Brain microvascular endothelial cell (primary cell): ENCODE measurements around the gene IFRD2.

Experiments
- DNase-seq: peaks from one replicate; pipeline ENCODE4 v3.0.0-alpha.2; 2020
- H3K27ac ChIP-seq: fragments of 250-450 bp; sonication (Bioruptor Pico); 2 replicates; pipeline ENCODE4 v1.5.1; 2020; ENCODE audit warnings: mild to moderate bottlenecking, moderate library complexity
- H3K27me3 ChIP-seq: fragments of 250-450 bp; sonication (Bioruptor Pico); replicated peaks from 2 replicates; pipeline ENCODE4 v1.5.1; 2020; ENCODE audit warnings: mild to moderate bottlenecking
- H3K36me3 ChIP-seq: fragments of 250-450 bp; sonication (Bioruptor Pico); replicated peaks from 2 replicates; pipeline ENCODE4 v1.5.1; 2020; ENCODE audit warnings: mild to moderate bottlenecking
- H3K4me3 ChIP-seq: 2 replicates; pipeline ENCODE4 v1.5.1; 2011; ENCODE audit warnings: low read depth, mild to moderate bottlenecking, control low read depth, low read length, moderate library complexity
- in situ Hi-C: cut with HindIII; loops from 2 replicates; pipeline ENCODE4 v1.10.0; 2017; ENCODE audit warnings: low sequenced_read_pairs, low pct_ligation_motif_present
- TF ChIP-seq, protein P1 (sequence below): IDR thresholded peaks from 2 replicates; pipeline ENCODE4 v1.5.1; 2011; ENCODE audit warnings: low read depth, mild to moderate bottlenecking, moderate library complexity, low read length, control low read depth, inconsistent platforms; ENCODE audit errors: missing control alignments

IFRD2 gene

DNA sequence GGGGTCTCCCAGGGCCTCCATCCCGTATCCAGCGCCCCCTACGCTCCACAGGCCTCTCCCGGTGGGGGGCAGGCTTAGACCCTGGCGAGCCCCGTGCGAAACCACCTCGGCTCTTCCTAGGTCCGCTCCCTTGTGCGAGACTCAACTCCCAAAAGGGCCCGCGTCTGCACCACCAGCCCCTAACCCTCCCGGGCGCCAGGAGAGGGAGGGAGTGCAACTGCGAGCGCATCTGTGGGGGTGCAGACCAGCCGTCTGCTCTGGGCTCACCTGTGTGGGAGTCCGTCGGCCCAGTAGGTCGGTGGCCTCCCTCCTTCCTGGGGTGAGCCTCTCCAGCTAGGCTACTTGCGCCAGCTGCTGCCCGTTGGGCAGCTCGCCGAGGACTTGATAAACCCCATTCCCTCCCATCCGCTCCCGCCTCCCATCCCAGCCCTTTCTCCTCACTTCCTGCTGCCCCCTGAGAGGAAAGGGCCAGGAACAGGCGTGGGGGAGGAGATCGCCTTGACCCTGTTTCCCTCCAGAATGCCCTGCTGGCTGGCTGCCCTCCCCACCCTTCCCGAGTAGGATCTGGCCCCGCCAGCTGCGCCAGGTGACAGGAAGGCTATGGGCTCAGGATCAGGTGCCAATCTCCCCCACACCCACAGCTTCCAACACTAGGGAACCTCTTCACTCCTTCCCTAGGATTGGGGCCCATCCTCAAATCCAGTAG lies 30.3 kb upstream of the IFRD2 start, which contains the start of gene HYAL2:
TSS of gene HYAL2 (minus strand) at position 360 of the 706 bp plus-strand sequence. CDS start 2,256 bp downstream, outside the sequence.
- Histone ChIP-seq H3K27me3 (no peaks in the 10 kb centered on the region), H3K36me3 (peaks cover 12% of the 10 kb centered on the region), H3K4me3 (peak within 1 kb of the TSS; percentile 78), H3K27ac (peak within 1 kb of the TSS; percentile 100)
- in situ Hi-C loops, result no loop called here
- TF ChIP-seq, protein P1, sequence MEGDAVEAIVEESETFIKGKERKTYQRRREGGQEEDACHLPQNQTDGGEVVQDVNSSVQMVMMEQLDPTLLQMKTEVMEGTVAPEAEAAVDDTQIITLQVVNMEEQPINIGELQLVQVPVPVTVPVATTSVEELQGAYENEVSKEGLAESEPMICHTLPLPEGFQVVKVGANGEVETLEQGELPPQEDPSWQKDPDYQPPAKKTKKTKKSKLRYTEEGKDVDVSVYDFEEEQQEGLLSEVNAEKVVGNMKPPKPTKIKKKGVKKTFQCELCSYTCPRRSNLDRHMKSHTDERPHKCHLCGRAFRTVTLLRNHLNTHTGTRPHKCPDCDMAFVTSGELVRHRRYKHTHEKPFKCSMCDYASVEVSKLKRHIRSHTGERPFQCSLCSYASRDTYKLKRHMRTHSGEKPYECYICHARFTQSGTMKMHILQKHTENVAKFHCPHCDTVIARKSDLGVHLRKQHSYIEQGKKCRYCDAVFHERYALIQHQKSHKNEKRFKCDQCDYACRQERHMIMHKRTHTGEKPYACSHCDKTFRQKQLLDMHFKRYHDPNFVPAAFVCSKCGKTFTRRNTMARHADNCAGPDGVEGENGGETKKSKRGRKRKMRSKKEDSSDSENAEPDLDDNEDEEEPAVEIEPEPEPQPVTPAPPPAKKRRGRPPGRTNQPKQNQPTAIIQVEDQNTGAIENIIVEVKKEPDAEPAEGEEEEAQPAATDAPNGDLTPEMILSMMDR, result peak; percentile 1
- DNase-seq, result no peak

DNA sequence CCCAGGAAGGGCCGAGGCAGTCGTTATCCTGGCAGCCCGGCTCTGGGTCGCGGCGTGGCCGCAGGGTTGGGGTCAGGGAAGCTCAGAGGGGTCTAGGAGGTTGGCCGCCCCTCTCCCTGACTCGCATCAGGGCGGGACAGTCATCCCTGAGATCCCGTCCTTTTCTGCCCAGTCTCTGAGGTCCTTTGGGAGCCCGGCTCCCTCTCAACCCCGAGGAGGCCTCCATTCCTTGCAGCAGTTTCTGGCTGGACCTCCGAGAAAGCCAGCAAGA lies 29.8 kb upstream of the IFRD2 start:
- peak overlapping the region; percentile 100 for H3K27ac ChIP-seq
- no peaks in the 10 kb centered on the region for H3K27me3 ChIP-seq
- TF ChIP-seq, protein P1, result no peak
- in situ Hi-C loops, result no loop called here
- H3K36me3 ChIP-seq, result peaks cover 12% of the 10 kb centered on the region
- no peak for DNase-seq
- H3K4me3 ChIP-seq, result peak overlapping the region; percentile 78

DNA sequence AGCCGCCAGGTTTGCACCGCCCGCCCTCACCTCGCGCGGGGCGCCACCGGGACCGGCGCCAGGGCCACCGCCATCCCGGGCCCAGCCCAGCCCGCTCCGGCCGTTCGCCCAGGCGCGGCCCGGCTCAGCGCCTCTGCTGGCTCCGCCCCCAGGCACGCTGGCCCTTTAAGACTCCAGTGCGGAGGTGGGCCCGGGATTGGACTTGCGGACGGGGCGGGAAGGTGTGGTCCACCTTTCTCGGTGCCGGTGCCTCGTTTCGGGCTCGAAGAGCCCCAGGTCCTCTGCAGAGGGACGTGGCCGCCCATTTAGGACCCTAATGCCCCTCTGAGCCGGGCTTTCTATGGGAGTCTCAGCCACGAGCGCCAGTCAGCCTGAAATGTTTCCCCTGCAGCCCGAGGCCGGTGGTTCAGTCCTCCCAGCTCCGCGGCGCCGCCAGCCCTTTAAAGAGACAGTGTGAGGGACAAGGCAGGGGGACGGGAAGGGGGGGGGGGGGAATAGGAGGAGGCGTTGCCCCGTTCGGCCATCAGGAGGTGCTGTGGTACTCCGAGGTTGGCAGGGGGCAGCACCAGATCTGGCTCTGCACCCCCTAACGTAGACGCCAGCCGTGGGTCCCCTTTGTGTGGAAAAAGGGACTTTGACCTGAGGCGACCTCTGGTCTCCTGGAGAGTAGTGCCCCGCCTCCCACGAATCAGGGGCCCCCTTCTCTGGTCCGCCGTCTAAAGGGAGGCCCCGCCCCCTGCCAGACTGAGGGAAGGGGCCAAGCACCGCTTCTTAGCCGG lies 29.3 kb upstream of the IFRD2 start:
- peak; percentile 81 for DNase-seq
- TF ChIP-seq, protein P1, result peak; percentile 66
- Histone ChIP-seq H3K36me3 (peaks cover 12% of the 10 kb centered on the region), H3K27me3 (no peaks in the 10 kb centered on the region), H3K4me3 (peak overlapping the region; percentile 78), H3K27ac (peak overlapping the region; percentile 100)
- in situ Hi-C loops, result no loop called here

DNA sequence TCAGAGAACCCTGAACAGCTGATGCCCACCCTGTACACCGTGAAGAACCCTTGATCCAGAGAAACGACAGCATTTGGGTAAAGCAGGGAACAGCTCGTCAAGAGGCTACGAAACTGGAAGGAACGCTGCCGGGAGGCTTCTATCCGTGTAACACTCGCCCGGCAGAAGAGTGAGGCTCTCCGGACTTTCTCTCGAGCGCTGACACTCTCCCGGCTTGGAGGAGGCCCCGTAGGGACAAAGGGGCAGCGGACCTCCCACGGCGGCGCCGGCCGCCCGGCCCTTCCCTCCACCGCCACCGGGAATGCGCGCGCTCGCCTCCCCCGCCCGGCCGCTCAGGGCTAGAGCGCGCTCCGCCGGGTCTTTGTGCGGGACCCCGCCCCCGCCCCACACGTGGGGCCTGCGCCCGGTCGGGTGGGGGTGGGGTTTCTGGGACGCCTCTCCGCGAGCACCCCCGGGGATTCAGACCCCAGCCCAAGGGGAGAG lies 28.7 kb upstream of the IFRD2 start:
- DNase-seq, result no peak
- in situ Hi-C loops, result no loop called here
- H3K36me3 ChIP-seq, result peaks cover 10% of the 10 kb centered on the region
- H3K27ac ChIP-seq, result peak overlapping the region; percentile 100
- peak overlapping the region; percentile 78 for H3K4me3 ChIP-seq
- no peaks in the 10 kb centered on the region for H3K27me3 ChIP-seq
- TF ChIP-seq, protein P1, result no peak

DNA sequence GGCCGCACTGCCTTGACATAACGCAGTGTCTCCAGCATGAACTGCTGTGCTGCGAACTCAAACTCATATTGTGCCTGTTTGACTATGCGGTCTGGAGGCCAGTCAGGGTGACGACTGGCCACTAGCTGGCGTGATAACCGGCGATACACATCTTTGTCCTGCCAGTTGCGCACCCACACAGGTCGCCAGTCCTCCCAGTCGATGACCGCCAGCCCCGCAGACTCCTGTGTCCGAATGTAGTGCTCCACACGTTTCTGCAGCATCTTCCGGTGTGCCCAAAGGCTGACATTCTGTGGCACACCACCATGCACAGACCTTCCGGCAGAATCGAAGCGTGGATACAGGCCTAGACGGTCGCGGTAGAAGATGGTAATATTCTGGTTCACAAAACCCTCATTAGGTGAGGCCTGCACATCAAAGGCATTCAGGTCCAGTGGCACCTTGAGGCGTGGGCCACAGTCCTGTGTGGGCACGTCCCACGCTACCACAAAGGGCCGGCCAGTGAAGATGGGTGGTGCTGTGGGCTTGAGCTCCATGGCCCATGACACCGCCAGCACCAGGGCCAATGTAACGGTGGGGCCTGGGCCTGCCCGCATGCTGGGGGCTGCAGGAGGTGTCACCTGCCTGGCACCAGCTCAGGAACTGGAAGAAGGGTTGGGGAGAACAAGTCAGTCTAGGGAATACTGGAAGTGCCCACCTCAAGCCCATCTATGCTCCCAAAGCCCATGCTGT lies 27.8 kb upstream of the IFRD2 start:
- Histone ChIP-seq H3K27ac (no peak overlapping the region), H3K27me3 (no peaks in the 10 kb centered on the region), H3K4me3 (peak overlapping the region; percentile 78), H3K36me3 (peaks cover 9% of the 10 kb centered on the region)
- TF ChIP-seq, protein P1, result peak; percentile 12
- DNase-seq, result no peak
- in situ Hi-C loops, result no loop called here
